ENCODE results near the gene PPIL6.

PPIL6 gene

DNA sequence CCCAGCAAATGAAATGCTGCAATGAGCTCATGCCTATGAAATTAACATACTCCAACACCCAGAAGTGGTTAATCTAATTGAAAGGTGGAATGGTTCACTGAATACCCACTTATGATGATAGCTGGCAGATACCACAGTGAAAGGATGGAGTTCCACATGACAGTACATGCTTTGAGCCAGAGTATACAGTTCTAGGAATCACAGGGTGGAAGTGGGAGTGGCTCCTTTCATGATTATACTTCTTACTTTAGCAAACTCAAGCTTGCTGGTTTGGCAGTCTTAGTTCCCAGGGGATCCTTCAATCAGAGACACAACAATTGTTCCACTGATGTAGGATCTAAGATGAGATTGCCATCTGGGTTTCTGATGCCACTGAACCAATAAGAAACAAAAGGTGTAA lies 79.6 kb downstream of the PPIL6 start:
- DNase-seq: no peak

GRCh38 chr6:109360281-109360680 lies 80.1 kb downstream of the PPIL6 start:
- DNase-seq: no peak

DNA sequence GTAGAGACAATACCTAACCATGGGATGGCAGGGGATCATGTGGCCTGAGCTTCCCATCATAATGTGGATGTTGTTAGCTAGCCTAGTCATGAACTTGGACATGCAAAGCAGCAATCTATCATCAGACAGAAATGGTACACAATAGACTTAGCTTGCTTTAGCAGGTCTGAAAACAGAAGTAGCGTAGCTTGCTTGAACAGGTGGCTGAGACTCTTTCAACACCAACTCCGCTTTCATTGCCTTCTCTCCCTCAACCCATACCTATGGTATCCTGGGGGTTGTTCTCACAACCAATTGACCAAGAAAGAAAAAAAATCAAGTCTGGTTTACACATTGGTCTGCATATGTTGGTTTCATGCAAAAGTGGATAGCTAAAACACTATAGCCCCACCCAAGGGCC lies 81.2 kb downstream of the PPIL6 start:
- DNase-seq: no peak

- no peak for DNase-seq
Measured at GRCh38 chr6:109358204-109358603, 82.2 kb downstream of the PPIL6 start.

GRCh38 chr6:109356237-109356636 lies 84.2 kb downstream of the PPIL6 start:
- DNase-seq: no peak

GRCh38 chr6:109351231-109352130 lies 88.9 kb downstream of the PPIL6 start:
- DNase-seq: no peak

DNA sequence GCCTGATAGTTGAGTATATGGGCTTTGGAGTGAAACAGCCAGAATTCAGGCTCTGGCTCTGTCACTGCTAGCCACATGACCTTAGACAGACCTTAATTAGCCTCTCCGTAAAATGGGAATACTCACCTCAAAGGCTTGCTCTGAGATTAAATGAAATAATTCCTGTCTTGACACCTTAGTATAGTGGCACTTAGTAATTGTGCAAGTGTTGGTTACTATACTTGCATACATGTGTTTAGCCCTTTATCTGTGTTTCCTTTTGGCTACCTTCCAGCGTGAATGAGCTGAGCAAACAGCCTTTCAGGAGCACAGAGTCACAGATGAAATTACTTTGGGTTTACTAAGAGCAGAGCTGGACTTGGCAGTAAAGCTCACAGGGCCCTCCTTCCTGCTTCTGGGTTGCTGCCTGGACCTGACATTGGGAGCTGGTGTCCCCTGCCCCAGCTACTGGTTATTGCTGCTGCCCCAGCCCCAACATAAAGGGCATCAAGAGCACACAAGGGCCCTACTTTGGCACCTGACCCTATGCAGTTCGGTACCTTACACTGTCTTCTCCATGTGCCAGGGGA lies 90.9 kb downstream of the PPIL6 start:
- DNase-seq: peak; percentile 41

DNA sequence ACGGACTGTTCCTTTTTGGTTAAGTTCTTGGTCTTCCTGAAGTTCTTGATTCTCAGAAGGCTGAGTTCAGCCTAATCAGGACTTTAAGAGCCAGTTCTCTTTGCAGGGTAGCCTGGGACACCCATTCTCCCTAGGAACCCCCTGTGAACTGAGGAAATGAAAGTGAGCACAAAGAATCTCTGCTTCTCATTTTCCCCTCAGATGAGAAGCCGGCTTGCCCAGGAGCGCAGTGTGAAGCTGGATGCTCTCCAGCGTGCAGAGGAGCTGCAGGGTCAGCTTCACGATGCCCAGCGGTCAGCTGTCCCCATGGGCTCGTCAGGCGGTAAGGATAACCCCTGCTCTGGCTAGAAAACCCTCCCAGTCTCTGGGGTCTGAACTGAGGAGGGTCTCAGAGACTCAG lies 92.2 kb downstream of the PPIL6 start:
- no peak for DNase-seq

DNA sequence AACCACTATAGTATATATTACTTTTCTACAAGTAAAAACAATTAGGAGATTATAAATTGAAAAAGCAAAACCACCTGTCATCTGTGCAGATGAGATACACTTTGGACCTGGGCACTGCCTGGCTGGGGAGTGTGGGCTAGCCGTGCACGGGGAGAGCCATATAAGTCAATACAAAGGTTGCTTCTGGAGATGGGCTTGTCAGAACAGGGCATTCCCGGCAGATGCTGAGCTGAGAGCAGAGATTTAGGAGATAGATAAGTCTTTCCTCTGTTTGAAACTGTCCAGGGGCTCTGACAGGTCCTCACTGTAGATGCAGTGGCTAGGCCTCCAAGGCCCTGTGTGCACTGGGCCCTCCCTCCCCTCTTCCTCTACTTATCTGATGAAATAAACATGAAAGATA lies 92.6 kb downstream of the PPIL6 start:
- DNase-seq: no peak

- no peak for DNase-seq
Measured at GRCh38 chr6:109345986-109346385, 94.4 kb downstream of the PPIL6 start.

DNA sequence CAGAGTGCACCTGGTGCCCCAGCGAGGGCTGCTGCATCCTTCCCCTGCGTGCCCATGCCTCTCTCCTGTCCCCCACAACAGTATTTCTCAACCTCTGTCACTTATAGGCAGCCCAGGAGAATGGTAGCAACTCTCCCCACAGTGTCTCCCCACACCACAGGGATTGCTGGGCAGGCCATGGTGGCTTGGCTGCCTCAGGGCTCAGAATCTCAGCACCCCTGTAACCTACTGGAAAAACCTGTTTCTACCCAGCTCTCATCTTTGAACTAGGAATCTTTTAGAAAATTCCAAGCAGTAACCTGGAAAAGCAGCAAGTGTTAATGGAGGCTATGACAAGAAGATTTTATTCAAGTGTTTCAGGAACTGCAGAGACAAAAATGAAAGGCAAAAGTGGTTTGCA lies 96.2 kb downstream of the PPIL6 start:
- DNase-seq: no peak

- no peak for DNase-seq
Measured at GRCh38 chr6:109343518-109343917, 96.9 kb downstream of the PPIL6 start.

- no peak for DNase-seq
Measured at GRCh38 chr6:109342911-109343310, 97.5 kb downstream of the PPIL6 start.

DNA sequence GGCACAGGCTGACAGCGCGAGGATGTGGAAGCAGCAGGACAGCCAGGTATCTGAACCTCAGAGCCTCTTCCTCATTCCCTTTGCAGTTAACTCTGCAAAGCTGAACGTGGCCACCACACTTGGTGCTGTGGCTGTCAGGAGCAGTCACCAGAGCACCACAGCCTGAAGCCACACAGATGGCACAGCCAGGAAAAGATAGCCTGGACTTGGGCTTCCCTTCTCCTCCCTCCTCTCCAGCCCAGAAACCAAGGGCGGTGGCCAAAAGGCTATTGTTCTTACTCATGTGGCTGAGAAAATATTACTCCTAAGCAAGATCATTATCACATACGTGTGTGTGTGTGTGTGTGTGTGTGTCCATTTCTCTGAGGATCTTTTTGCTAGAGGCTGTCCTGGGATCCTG lies 97.9 kb downstream of the PPIL6 start:
- DNase-seq: no peak

DNA sequence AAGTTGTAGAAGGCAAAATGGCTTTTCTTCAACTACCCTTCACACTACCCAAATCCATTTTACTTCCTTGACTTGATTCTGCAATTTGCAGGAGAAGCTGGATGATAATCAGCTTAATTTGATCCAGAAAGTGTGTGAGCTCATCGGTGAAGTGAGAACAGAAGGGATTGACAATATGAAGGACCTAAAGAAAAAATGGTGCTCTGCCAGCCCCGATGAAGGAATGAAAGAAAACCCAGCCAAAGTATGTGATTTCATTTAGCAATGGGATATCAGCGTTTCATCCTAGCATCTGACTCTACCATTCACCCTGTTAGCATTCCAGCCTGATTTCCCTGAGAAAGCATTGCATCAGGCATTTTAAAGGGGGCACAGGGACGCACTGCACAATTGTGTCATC lies 99.6 kb downstream of the PPIL6 start:
- no peak for DNase-seq
